GM08714 (cell line): ENCODE measurements around the gene SPACA7.

Experiments used
- H3K4me3 ChIP-seq: fragments of 200-500 bp; sonication (Bioruptor generic); 2 replicates; pipeline ENCODE4 v1.5.1; 2014; ENCODE audit warnings: mild to moderate bottlenecking, low read length, inconsistent platforms
- ZNF274 ChIP-seq: IDR thresholded peaks from 2 replicates; pipeline ENCODE4 v1.6.1; 2012; ENCODE audit warnings: mild to moderate bottlenecking, low read depth, low read length

Gene SPACA7

GRCh38 chr13:112453874-112454647 lies 77.9 kb downstream of the SPACA7 start:
- no peak overlapping the region for H3K4me3 ChIP-seq
- no peak for TF ChIP-seq ZNF274

DNA sequence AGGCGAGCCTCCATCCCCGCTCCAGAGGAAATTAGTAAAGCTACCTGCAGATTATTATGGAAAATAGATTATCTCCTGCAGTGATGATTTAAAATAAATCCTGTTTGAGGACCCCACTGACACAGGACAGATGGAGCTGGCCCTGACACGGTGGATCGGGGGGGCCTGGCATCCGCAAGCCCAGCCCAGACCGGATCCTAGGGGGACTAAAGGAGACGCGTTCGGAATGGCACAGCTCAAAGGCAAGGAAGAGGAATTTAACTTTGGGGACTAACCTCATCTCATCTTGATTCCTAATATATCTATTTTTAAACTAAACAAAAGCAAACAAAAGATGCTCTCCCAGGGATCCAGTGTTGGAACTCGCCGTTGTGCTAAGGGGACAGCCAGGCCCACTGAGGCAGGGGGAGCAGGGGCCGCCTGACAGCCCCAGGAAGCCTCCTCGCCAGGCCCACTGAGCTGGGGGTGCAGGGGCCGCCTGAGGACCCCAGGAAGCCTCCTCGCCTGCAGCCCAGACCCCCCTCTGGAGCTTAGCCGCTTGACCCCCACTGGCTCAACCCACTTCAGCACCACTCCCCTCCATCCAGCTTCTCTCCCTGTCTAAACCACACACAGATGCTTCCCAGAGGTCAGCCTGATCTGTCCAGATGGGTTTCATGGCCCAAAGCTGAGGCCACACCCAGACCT lies 78.6 kb downstream of the SPACA7 start:
- no peak for TF ChIP-seq ZNF274
- H3K4me3 ChIP-seq, result no peak overlapping the region

DNA sequence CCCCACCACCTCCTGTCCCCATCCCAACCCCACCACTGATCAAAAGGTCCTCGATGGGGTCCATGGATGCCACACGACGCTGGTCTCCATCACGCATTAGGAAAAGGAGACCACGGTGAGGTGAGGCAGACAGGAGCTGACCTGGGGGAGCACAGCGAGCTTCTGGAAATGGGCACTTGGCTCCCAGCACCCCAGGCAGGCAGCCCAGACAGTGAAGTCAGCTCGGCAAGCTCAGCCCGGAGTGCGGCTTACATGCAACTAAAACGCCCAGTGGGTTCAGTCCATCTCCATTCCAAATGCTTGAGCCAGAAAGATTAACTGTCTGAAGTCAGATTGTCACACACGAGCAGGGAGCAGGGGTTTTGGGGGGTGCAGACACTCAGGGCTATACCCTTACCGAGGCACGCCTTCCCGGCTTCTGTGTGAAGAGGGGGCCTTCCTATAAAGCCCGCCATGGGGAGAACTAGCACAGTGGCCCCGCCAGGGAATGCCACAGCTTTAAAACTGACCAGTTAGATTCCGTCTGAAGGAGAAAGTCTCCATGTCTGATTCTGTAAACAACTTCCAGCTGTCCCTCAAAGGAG lies 79.4 kb downstream of the SPACA7 start:
- no peak overlapping the region for H3K4me3 ChIP-seq
- no peak for TF ChIP-seq ZNF274

- no peak overlapping the region for H3K4me3 ChIP-seq
- no peak for TF ChIP-seq ZNF274
Observed at GRCh38 chr13:112456138-112457056, 80.2 kb downstream of the SPACA7 start.

GRCh38 chr13:112457081-112457480 lies 80.9 kb downstream of the SPACA7 start:
- no peak for TF ChIP-seq ZNF274
- H3K4me3 ChIP-seq, result no peak overlapping the region

DNA sequence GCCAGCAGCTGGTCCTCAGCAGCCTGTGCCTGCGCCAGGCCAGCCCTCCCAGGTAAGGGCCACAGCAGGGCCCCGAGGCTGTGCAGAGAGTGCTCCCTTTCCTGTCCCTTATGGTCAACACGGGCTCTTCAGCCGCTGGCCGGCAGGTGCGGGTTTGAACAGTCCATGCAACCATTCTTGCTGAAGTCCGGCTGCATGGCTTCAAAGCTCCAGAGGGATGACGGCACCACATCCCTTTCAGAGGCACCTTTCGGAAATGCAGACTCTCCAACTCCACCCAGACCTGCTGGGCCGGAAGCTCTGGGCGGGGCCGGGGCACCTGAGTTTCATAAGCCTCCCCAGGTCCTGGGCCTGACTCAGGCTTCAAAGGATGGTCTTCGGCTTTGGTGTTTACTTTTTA lies 81.3 kb downstream of the SPACA7 start:
- H3K4me3 ChIP-seq, result no peak overlapping the region
- no peak for TF ChIP-seq ZNF274

DNA sequence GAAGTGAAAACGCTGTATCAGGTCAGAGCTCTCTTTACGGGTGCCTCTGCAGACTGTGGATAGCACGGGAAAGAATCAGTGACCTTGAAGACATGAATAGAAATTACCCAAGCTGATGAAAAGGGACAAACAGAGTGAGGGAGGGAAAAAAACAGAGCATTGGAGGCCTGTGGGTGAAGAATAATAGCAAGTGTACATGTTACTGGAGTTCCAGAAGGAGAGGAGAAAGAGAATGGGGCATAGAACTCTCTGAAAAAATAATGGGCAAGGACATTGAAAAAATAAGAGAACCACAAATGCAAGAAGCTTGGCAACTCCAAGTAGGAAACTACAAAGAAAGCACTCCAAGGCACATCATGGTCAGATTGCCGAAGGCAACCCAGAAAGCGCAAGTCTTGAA lies 86.3 kb downstream of the SPACA7 start:
- no peak for TF ChIP-seq ZNF274
- H3K4me3 ChIP-seq, result no peak overlapping the region

- no peak for TF ChIP-seq ZNF274
- H3K4me3 ChIP-seq, result no peak overlapping the region
Observed at GRCh38 chr13:112464720-112465119, 88.6 kb downstream of the SPACA7 start.

GRCh38 chr13:112465251-112466131 lies 89.3 kb downstream of the SPACA7 start:
- TF ChIP-seq ZNF274, result no peak
- no peak overlapping the region for H3K4me3 ChIP-seq

GRCh38 chr13:112466132-112467058 lies 90.2 kb downstream of the SPACA7 start:
- no peak overlapping the region for H3K4me3 ChIP-seq
- no peak for TF ChIP-seq ZNF274

- TF ChIP-seq ZNF274, result no peak
- H3K4me3 ChIP-seq, result no peak overlapping the region
Observed at GRCh38 chr13:112467236-112467635, 91.1 kb downstream of the SPACA7 start.

DNA sequence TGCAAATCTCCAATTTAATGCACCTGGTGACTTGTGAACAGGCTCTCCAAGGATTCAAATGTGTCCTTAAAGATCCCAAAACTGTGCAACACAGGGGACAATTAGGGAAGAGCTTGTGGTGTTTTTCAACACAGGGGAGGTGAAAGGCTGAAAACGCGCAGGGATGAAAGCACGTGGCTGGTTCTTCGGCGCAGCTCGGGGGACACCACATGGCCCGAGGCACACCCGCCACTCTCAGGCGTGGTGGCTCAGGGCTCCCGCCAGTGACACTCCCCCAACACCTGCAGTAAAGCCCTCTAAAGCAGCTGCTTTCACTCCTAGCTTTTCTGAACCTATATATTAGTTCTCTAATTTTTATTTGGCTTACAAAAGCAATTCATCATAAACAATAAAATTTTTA lies 91.9 kb downstream of the SPACA7 start:
- TF ChIP-seq ZNF274, result no peak
- no peak overlapping the region for H3K4me3 ChIP-seq
